K562 (cell line): ENCODE data around the gene ATXN3L. TPM values are rescaled to one million over a fixed set of nuclear protein-coding genes. Genes with fewer than 3 reads are reported as not detected.

Source experiments
- ATF3 ChIP-seq, 2 experiments: fragments of 450-650 bp in 1 of 2; sonication (generic) in 1 of 2; formaldehyde crosslinking in 1 of 2; IDR thresholded peaks in 1 of 2; conservative IDR thresholded peaks in 1 of 2; 2 replicates each; pipeline versions ENCODE4 v1.6.1 to v1.8.1; 2016 to 2023; ENCODE audit warnings: mild to moderate bottlenecking in 2 of 2, moderate library complexity in 2 of 2, inconsistent platforms in 1 of 2, missing genetic modification reagents in 1 of 2
- CCAR2 ChIP-seq: fragments of 200-400 bp; formaldehyde crosslinking; IDR thresholded peaks from 2 replicates; pipeline ENCODE4 v1.6.1; 2017; ENCODE audit warnings: mild to moderate bottlenecking, low read depth, low read length
- CGGBP1 ChIP-seq: fragments of 250-450 bp; sonication (Bioruptor Pico); IDR thresholded peaks from 2 replicates; pipeline ENCODE4 v1.9.0; 2021; ENCODE audit warnings: mild to moderate bottlenecking
- ELK3 ChIP-seq: fragments of 450-650 bp; formaldehyde crosslinking; IDR thresholded peaks from 2 replicates; pipeline ENCODE4 v1.4.0; 2020; ENCODE audit warnings: mild to moderate bottlenecking
- HMGXB4 ChIP-seq: sonication (generic); formaldehyde crosslinking; IDR thresholded peaks from 2 replicates; pipeline ENCODE4 v1.8.1; 2023; ENCODE audit warnings: mild to moderate bottlenecking, missing genetic modification reagents
- ZBTB33 ChIP-seq: sonication (generic); formaldehyde crosslinking; IDR thresholded peaks from 2 replicates; pipeline ENCODE4 v1.8.1; 2023; ENCODE audit warnings: mild to moderate bottlenecking, missing genetic modification reagents
- ZMIZ1 ChIP-seq, 2 experiments: fragments of 150-350 bp in 1 of 2; IDR thresholded peaks; 2 replicates each; pipeline ENCODE4 v1.6.1; 2012 to 2016; ENCODE audit warnings: low read depth in 2 of 2, low read length in 2 of 2, mild to moderate bottlenecking in 1 of 2, moderate library complexity in 1 of 2
- polyA plus RNA-seq, 8 experiments: library from polyadenylated mRNA; depleted of rRNA in 4 of 8; stranded (reverse) in 5 of 8; unstranded in 3 of 8; fragments of >200 nt; fragmentation: Nextera tagmentation in 2 of 8; fragmentation: Illumina TruSeq in 1 of 8; extraction: Ambion mirVana in 2 of 8; extraction: Trizol in 1 of 8; gene quantifications; 2 replicates each; pipeline versions ENCODE4 v1.2.1 to v1.2.3, GENCODE V29; 2011 to 2014; ENCODE audit warnings: inconsistent platforms in 1 of 8, missing spikeins in 1 of 8
- total RNA-seq, 7 experiments: library from RNA; depleted of rRNA in 6 of 7; stranded (reverse); fragments of >200 nt in 6 of 7; fragmentation: Illumina TruSeq in 2 of 7; extraction: Trizol in 2 of 7; gene quantifications; 2 replicates each; pipeline versions ENCODE4 v1.2.1 to v1.2.3, GENCODE V29; 2011 to 2021; ENCODE audit warnings: low replicate concordance in 1 of 7

Gene ATXN3L
- total and polyA plus RNA-seq, 9 of the 15 experiments (the other 6 are each of a cell fraction or from before 2014, with no cell fraction given) = 0.04 to 0.31 TPM; not detected in 7

GRCh38 chrX:13275031-13275430, 44.8 kb downstream of the ATXN3L start (continued):
- no peak for TF ChIP-seq ZMIZ1 (IDR thresholded peaks at IDR 0.05; ENCODE audit: low read depth in 2 of 2, low read length in 2 of 2)
- TF ChIP-seq ELK3 (CRISPR knock-in tag) = no peak
- TF ChIP-seq CCAR2 = no peak
- no peak for TF ChIP-seq ZBTB33 (CRISPR knock-in tag)
- TF ChIP-seq ATF3 (IDR thresholded peaks at IDR 0.05) = no peak
- no peak for TF ChIP-seq ATF3 (CRISPR knock-in tag; conservative IDR thresholded peaks at IDR 0.05)
- no peak for TF ChIP-seq CGGBP1 (CRISPR knock-in tag)
- no peak for TF ChIP-seq HMGXB4 (CRISPR knock-in tag)
- TF ChIP-seq, all 486 proteins: peak for 0
